ENCODE data around the gene TSHZ2.

DNA sequence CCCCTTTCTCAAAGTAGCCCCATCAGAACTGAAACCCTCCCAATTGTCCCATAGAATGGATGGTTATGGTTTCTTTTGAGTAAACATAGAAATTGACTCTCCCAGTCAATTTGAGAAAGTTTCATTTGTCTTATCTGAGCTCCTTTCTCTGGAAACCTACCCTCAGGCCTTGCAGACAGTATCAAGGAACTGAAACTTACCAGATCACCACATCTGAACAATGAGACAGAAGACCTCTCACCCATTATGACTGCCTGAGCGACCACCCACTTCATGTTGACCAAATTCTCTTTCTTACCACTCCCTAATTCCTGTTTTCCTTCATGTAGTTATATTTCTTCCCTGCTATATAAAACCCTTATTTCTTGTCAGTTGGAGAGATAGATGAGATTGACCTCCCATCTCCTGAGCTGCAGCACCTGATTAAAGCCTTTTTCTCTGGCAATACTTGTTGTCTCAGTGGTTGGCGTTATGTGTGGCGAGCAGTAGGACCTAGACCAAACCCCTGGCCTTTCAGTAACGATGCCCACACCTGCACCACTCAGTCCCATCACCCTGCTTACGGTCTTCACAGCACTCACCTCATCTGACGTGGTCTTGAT, 482.6 kb downstream of the TSHZ2 start:
- TF ChIP-seq, protein P1, sequence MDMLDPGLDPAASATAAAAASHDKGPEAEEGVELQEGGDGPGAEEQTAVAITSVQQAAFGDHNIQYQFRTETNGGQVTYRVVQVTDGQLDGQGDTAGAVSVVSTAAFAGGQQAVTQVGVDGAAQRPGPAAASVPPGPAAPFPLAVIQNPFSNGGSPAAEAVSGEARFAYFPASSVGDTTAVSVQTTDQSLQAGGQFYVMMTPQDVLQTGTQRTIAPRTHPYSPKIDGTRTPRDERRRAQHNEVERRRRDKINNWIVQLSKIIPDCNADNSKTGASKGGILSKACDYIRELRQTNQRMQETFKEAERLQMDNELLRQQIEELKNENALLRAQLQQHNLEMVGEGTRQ (CRISPR knock-in tag; IDR thresholded peaks at IDR 0.05), result no peak
- TF ChIP-seq FOXO4 (CRISPR knock-in tag; IDR thresholded peaks at IDR 0.05) (no peak), SREBF1 (IDR thresholded peaks at IDR 0.05; ENCODE audit: borderline replicate concordance, low read depth, low read length) (no peak), ZNF707 (CRISPR knock-in tag; conservative IDR thresholded peaks at IDR 0.05) (no peak)
- TF ChIP-seq, protein P2, sequence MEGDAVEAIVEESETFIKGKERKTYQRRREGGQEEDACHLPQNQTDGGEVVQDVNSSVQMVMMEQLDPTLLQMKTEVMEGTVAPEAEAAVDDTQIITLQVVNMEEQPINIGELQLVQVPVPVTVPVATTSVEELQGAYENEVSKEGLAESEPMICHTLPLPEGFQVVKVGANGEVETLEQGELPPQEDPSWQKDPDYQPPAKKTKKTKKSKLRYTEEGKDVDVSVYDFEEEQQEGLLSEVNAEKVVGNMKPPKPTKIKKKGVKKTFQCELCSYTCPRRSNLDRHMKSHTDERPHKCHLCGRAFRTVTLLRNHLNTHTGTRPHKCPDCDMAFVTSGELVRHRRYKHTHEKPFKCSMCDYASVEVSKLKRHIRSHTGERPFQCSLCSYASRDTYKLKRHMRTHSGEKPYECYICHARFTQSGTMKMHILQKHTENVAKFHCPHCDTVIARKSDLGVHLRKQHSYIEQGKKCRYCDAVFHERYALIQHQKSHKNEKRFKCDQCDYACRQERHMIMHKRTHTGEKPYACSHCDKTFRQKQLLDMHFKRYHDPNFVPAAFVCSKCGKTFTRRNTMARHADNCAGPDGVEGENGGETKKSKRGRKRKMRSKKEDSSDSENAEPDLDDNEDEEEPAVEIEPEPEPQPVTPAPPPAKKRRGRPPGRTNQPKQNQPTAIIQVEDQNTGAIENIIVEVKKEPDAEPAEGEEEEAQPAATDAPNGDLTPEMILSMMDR (IDR thresholded peaks at IDR 0.05 in 2 of 3, conservative IDR thresholded peaks at IDR 0.05 in 1 of 3; ENCODE audit: insufficient read depth in 2 of 3, low read depth in 1 of 3, low read length in 3 of 3), result no peak
- TF ChIP-seq, protein P3, sequence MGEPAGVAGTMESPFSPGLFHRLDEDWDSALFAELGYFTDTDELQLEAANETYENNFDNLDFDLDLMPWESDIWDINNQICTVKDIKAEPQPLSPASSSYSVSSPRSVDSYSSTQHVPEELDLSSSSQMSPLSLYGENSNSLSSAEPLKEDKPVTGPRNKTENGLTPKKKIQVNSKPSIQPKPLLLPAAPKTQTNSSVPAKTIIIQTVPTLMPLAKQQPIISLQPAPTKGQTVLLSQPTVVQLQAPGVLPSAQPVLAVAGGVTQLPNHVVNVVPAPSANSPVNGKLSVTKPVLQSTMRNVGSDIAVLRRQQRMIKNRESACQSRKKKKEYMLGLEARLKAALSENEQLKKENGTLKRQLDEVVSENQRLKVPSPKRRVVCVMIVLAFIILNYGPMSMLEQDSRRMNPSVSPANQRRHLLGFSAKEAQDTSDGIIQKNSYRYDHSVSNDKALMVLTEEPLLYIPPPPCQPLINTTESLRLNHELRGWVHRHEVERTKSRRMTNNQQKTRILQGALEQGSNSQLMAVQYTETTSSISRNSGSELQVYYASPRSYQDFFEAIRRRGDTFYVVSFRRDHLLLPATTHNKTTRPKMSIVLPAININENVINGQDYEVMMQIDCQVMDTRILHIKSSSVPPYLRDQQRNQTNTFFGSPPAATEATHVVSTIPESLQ (CRISPR knock-in tag; IDR thresholded peaks at IDR 0.05), result no peak
